ENCODE results near the gene NUDT3.

Gene NUDT3

DNA sequence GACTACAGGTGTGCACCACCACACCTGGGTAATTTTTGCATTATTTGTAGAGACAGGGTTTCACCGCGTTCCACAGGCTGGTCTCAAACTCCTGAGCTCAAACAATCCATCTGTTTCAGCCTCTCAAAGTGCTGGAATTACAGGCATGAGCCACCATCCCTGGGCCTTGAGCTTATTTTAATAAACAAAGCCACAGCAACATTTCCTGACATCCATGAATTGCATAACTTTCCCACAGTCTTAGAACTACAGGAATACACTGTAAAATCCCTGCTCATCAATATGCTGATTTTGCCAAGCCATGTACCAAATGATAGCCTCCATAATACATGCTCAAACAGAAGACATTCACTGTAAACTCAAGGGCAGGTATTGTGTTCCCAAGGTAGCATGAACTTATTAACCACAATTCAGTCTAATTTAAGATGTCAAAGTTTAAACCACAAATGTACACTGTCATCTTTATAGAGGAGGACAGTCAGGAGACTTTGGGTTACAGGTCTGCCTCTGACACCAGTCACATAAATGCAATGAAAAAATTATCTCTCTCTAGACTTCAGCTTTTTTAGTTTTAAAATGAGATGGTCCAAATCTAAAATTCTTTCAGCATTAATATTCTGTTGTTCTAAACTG lies 40.0 kb downstream of the NUDT3 start:
- DNase-seq (ENCODE audit: low spot score), result no peak
- no peak for TF ChIP-seq CTCF (IDR thresholded peaks at IDR 0.05; ENCODE audit: extremely low read depth, missing control alignments)

DNA sequence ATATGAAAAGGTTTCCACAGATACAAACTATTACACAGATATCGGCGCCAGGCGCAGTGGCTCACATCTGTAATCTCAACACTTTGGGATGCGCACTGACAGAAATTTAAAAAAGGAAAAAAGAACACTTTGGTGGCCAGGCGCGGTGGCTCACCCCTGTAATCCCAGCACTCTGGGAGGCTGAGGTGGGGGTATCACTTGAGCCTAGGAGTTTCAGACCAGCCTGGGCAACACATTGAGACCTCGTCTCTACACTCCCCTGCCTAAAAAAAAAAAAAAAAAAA lies 41.6 kb downstream of the NUDT3 start:
- no peak for TF ChIP-seq CTCF (IDR thresholded peaks at IDR 0.05; ENCODE audit: extremely low read depth, missing control alignments)
- no peak for DNase-seq (ENCODE audit: low spot score)

GRCh38 chr6:34350137-34350933 lies 42.1 kb downstream of the NUDT3 start:
- no peak for TF ChIP-seq CTCF (IDR thresholded peaks at IDR 0.05; ENCODE audit: extremely low read depth, missing control alignments)

GRCh38 chr6:34349211-34349610 lies 43.3 kb downstream of the NUDT3 start:
- no peak for DNase-seq (ENCODE audit: low spot score)
- TF ChIP-seq CTCF (IDR thresholded peaks at IDR 0.05; ENCODE audit: extremely low read depth, missing control alignments), result no peak

More at GRCh38 chr6:34350137-34350933, 42.1 kb downstream of the NUDT3 start:
- no peak for DNase-seq (ENCODE audit: low spot score)

DNA sequence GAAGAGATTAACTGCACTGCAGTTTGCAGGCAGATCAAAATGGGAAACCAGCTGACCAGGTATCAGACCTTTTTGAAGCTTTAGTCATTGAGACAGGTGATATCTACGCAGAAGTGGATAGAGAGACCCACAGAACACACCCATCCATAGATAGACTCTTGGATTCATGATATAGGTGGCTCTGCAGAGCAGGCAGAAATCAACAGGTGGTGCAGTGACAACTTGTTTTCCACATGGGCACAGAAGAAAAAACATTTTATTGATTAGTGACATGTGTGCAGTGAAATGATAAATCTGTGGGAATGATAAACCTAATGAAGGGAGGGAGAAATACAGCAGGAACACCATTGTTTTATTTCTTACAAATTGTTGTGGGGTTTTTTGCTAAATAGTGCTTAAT lies 45.2 kb downstream of the NUDT3 start:
- no peak for TF ChIP-seq CTCF (IDR thresholded peaks at IDR 0.05; ENCODE audit: extremely low read depth, missing control alignments)
- no peak for DNase-seq (ENCODE audit: low spot score)

GRCh38 chr6:34346175-34347119 lies 46.0 kb downstream of the NUDT3 start:
- peak; percentile 44 for DNase-seq (ENCODE audit: low spot score)
- no peak for TF ChIP-seq CTCF (IDR thresholded peaks at IDR 0.05; ENCODE audit: extremely low read depth, missing control alignments)

DNA sequence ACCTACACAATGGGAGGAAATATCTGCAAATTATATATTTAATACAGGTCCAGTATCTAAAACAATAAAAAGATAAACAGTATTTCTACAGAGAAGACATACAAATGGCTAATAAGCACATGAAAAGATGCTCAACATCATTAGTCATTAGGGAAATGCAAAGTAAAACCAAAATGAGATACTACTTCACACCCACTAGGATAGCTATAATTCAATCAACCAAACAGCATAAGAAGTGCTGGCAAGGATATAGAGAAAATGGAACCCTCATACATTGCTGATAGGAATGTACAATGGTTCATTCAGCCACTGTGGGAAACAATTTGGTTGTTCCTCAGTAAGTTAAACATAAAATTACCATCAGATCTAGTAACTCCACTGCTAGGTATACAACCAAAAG lies 48.7 kb downstream of the NUDT3 start:
- no peak for TF ChIP-seq CTCF (IDR thresholded peaks at IDR 0.05; ENCODE audit: extremely low read depth, missing control alignments)
- no peak for DNase-seq (ENCODE audit: low spot score)

Data from GM20000 (cell line).